PC-9 (cell line): ENCODE measurements around the gene TUBA8. TPM values are rescaled to one million over a fixed set of nuclear protein-coding genes. Genes with fewer than 3 reads are reported as not detected.
A peak's percentile ranks its signal among the peaks of the same experiment; 100 is the strongest.

Experiments used
- BruUV-seq: library from RNA; stranded (reverse); fragments of 400-500 nt; replicated peaks from 2 replicates; lab custom pipeline; 2021; lab: Mats Ljungman, UMichigan
- CTCF ChIA-PET: fragments of 300-600 bp; sonication (Branson Sonifier 250); formaldehyde crosslinking; loops from one replicate; lab custom pipeline; 2022; ENCODE audit warnings: antibody characterized with exemption; lab: Charles Lee
- POLR2A ChIA-PET: fragments of 300-600 bp; sonication (Branson Sonifier 250); formaldehyde crosslinking; loops from one replicate; lab custom pipeline; 2022; ENCODE audit warnings: antibody characterized with exemption; ENCODE audit not compliant: unreplicated experiment; lab: Charles Lee
- DNase-seq, 2 experiments: peaks; one replicate each; pipeline versions ENCODE4 v3.0.0 to v3.0.0-alpha.2; 2015 to 2022; ENCODE audit warnings: mixed read lengths in 1 of 2
- H2AFZ ChIP-seq: fragments of 200-600 bp; sonication (generic); 2 replicates; pipeline ENCODE4 v1.8.1; 2017; ENCODE audit warnings: antibody characterized with exemption
- H3F3A ChIP-seq: fragments of 200-600 bp; sonication (generic); 2 replicates; pipeline ENCODE4 v1.8.1; 2017; ENCODE audit warnings: antibody characterized with exemption, mild to moderate bottlenecking, low read depth; ENCODE audit not compliant: insufficient read depth
- H3K27ac ChIP-seq: fragments of 200-600 bp; sonication (generic); 2 replicates; pipeline ENCODE4 v1.6.1; 2016; ENCODE audit warnings: mixed run types
- H3K27me3 ChIP-seq: fragments of 200-600 bp; sonication (generic); 2 replicates; pipeline ENCODE4 v1.6.1; 2016; ENCODE audit warnings: low read depth, mixed run types; ENCODE audit not compliant: insufficient read depth
- H3K36me3 ChIP-seq: fragments of 200-600 bp; sonication (generic); 2 replicates; pipeline ENCODE4 v1.6.1; 2016; ENCODE audit warnings: low read depth, mixed run types
- H3K4me1 ChIP-seq: fragments of 200-600 bp; sonication (generic); replicated peaks from 2 replicates; pipeline ENCODE4 v1.6.1; 2016; ENCODE audit warnings: mixed run types; ENCODE audit not compliant: insufficient read depth
- H3K4me2 ChIP-seq: fragments of 200-600 bp; sonication (generic); 2 replicates; pipeline ENCODE4 v1.6.1; 2017; ENCODE audit warnings: mixed run types
- H3K4me3 ChIP-seq: fragments of 200-600 bp; sonication (generic); 2 replicates; pipeline ENCODE4 v1.6.1; 2016; ENCODE audit warnings: mixed run types
- H3K79me2 ChIP-seq: fragments of 200-600 bp; sonication (generic); 2 replicates; pipeline ENCODE4 v1.6.1; 2017; ENCODE audit warnings: low read depth, mixed run types
- H3K9me2 ChIP-seq: fragments of 200-600 bp; sonication (generic); 2 replicates; pipeline ENCODE4 v1.8.1; 2017; ENCODE audit warnings: mild to moderate bottlenecking; ENCODE audit not compliant: insufficient read depth
- H3K9me3 ChIP-seq: fragments of 200-600 bp; sonication (generic); 2 replicates; pipeline ENCODE4 v1.8.1; 2016; ENCODE audit warnings: low read depth; ENCODE audit not compliant: insufficient read depth
- H4K20me1 ChIP-seq: fragments of 200-600 bp; sonication (generic); 2 replicates; pipeline ENCODE4 v1.8.1; 2017; ENCODE audit not compliant: insufficient read depth
- EZH2 ChIP-seq: fragments of 200-600 bp; sonication (generic); IDR thresholded peaks from 2 replicates; pipeline ENCODE4 v1.8.0; 2017; ENCODE audit warnings: antibody characterized with exemption, low read depth
- intact Hi-C: fragments of 100-400 bp; cut with micrococcal nuclease; formaldehyde crosslinking; loops from one replicate; pipeline ENCODE4 v1.10.0; 2022; ENCODE audit not compliant: unreplicated experiment
- total RNA-seq: library from RNA; stranded (reverse); gene quantifications from 2 replicates; pipeline ENCODE4 v1.2.3, GENCODE V29; 2021
- TF ChIP-seq, protein P1 (sequence below): fragments of 200-600 bp; sonication (generic); conservative IDR thresholded peaks from 2 replicates; pipeline ENCODE4 v1.6.1; 2017; ENCODE audit warnings: mixed run types, antibody characterized with exemption, mild to moderate bottlenecking, moderate library complexity

The TUBA8 gene
- total RNA-seq, 1 experiment from 2014 or later = 0.72 TPM

GRCh38 chr22:18075720-18076497 lies 34.7 kb upstream of the TUBA8 start:
- BruUV-seq = no TSS peak
- no peak overlapping the region for H3K27ac ChIP-seq
- no peaks in the 10 kb centered on the region for H3K9me2 ChIP-seq
- no peaks in the 10 kb centered on the region for H3F3A ChIP-seq
- no peak overlapping the region for H2AFZ ChIP-seq
- H3K9me3 ChIP-seq = no peaks in the 10 kb centered on the region
- intact Hi-C loops = loop anchor here (1.0 to 5.0 kb wide), 6 partner anchors 52 to 519 kb away; partner anchors contain the start of gene MICAL3
- peak overlapping the region; percentile 96 for H3K4me2 ChIP-seq
- ChIA-PET POLR2A (interaction anchor here (0.5 to 0.6 kb wide), 3 partner anchors 246 to 455 kb away, joined by 3 to 6 read pairs (median 3); no protein-coding TSS in a partner anchor), CTCF (interaction anchor here (0.6 to 2.1 kb wide), 9 partner anchors 11 to 904 kb away, joined by 3 to 17 read pairs (median 3); no protein-coding TSS in a partner anchor)
- DNase-seq = peak; percentile 52 to 74
- H4K20me1 ChIP-seq = no peaks in the 10 kb centered on the region
- no peaks in the 10 kb centered on the region for H3K27me3 ChIP-seq
- TF ChIP-seq, protein P1, sequence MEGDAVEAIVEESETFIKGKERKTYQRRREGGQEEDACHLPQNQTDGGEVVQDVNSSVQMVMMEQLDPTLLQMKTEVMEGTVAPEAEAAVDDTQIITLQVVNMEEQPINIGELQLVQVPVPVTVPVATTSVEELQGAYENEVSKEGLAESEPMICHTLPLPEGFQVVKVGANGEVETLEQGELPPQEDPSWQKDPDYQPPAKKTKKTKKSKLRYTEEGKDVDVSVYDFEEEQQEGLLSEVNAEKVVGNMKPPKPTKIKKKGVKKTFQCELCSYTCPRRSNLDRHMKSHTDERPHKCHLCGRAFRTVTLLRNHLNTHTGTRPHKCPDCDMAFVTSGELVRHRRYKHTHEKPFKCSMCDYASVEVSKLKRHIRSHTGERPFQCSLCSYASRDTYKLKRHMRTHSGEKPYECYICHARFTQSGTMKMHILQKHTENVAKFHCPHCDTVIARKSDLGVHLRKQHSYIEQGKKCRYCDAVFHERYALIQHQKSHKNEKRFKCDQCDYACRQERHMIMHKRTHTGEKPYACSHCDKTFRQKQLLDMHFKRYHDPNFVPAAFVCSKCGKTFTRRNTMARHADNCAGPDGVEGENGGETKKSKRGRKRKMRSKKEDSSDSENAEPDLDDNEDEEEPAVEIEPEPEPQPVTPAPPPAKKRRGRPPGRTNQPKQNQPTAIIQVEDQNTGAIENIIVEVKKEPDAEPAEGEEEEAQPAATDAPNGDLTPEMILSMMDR = peak; percentile 86
- TF ChIP-seq EZH2 = no peak
- peaks cover 34% of the 10 kb centered on the region for H3K79me2 ChIP-seq
- peaks cover 16% of the 10 kb centered on the region for H3K4me1 ChIP-seq
- H3K36me3 ChIP-seq = 0 out of 2 replicates have a peak, but pooled peaks cover 3% of the 10 kb centered on the region
- peak overlapping the region; percentile 98; the same call in 1 of the 2 replicates for H3K4me3 ChIP-seq

GRCh38 chr22:18077087-18077638 lies 33.4 kb upstream of the TUBA8 start:
- intact Hi-C loops = loop anchor here (2.0 to 5.0 kb wide), 3 partner anchors 90 to 520 kb away; no protein-coding TSS in a partner anchor
- Histone ChIP-seq H3K79me2 (peaks cover 34% of the 10 kb centered on the region), H4K20me1 (no peaks in the 10 kb centered on the region), H3K36me3 (0 out of 2 replicates have a peak, but pooled peaks cover 3% of the 10 kb centered on the region), H2AFZ (peak overlapping the region; percentile 95), H3K4me1 (peaks cover 16% of the 10 kb centered on the region), H3K4me2 (peak overlapping the region; percentile 96), H3K4me3 (peak overlapping the region; percentile 98), H3K9me2 (no peaks in the 10 kb centered on the region), H3K27ac (no peak overlapping the region), H3K27me3 (no peaks in the 10 kb centered on the region), H3F3A (no peaks in the 10 kb centered on the region), H3K9me3 (no peaks in the 10 kb centered on the region)
- TF ChIP-seq EZH2 = no peak
- TF ChIP-seq, protein P1 = no peak
- no peak for DNase-seq
- POLR2A ChIA-PET = interaction anchor here (0.6 kb wide), 2 partner anchors 46 to 295 kb away, joined by 4 read pairs; no protein-coding TSS in a partner anchor
- CTCF ChIA-PET = interaction anchor here (0.6 to 1.5 kb wide), 2 partner anchors 77 to 1002 kb away, joined by 3 to 4 read pairs; no protein-coding TSS in a partner anchor
- no TSS peak for BruUV-seq

GRCh38 chr22:18077639-18078328 lies 32.8 kb upstream of the TUBA8 start, which contains the start of gene PEX26:
PEX26 (plus strand) TSS chr22:18077990; CDS start chr22:18078377, 387 bp downstream.
- H3K4me1 ChIP-seq = peaks cover 16% of the 10 kb centered on the region
- DNase-seq = peak; percentile 85
- no peaks in the 10 kb centered on the region for H4K20me1 ChIP-seq
- no peak for TF ChIP-seq EZH2
- TF ChIP-seq, protein P1 = no peak
- no peaks in the 10 kb centered on the region for H3K27me3 ChIP-seq
- peaks cover 34% of the 10 kb centered on the region for H3K79me2 ChIP-seq
- H3K36me3 ChIP-seq = peaks cover 3% of the 10 kb centered on the region; the same call in 1 of the 2 replicates
- H3K4me3 ChIP-seq = peak within 1 kb of the TSS; percentile 98
- H3K27ac ChIP-seq = peak within 1 kb of the TSS; percentile 56
- no peaks in the 10 kb centered on the region for H3K9me3 ChIP-seq
- intact Hi-C loops = loop anchor here (2.0 to 5.0 kb wide), 3 partner anchors 90 to 520 kb away; no protein-coding TSS in a partner anchor
- peak within 1 kb of the TSS; percentile 96 for H3K4me2 ChIP-seq
- BruUV-seq = no TSS peak
- no peaks in the 10 kb centered on the region for H3K9me2 ChIP-seq
- no peaks in the 10 kb centered on the region for H3F3A ChIP-seq
- ChIA-PET CTCF (interaction anchor here (0.6 to 1.5 kb wide), 2 partner anchors 78 to 1003 kb away, joined by 3 to 4 read pairs; no protein-coding TSS in a partner anchor), POLR2A (interaction anchor here (0.6 kb wide), 2 partner anchors 46 to 296 kb away, joined by 4 read pairs; no protein-coding TSS in a partner anchor)
- H2AFZ ChIP-seq = peak within 1 kb of the TSS; percentile 95
